GM12878 (cell line): ENCODE measurements around the gene TPK1. TPM values are rescaled to one million over a fixed set of nuclear protein-coding genes. Genes with fewer than 3 reads are reported as not detected.

Experiments used
- ATAC-seq: fragments of 200-7000 bp; cut with Tn5 transposase; 3 replicates; pipeline ENCODE4 v1.9.1; 2020; ENCODE audit warnings: mild to moderate bottlenecking, moderate library complexity
- BruUV-seq: library from RNA; stranded (reverse); fragments of 400-500 nt; replicated peaks from 2 replicates; lab custom pipeline; 2021; lab: Mats Ljungman, UMichigan
- CTCF ChIA-PET: fragments of 300-600 bp; sonication (Branson Sonifier 250); formaldehyde crosslinking; extraction: SDS; loops from one replicate; lab custom pipeline; 2021; ENCODE audit warnings: inconsistent platforms; lab: Yijun Ruan, JAX
- POLR2A ChIA-PET: fragments of 350-600 bp; formaldehyde crosslinking; extraction: SDS; loops from one replicate; lab custom pipeline; 2021; ENCODE audit warnings: inconsistent platforms; lab: Charles Lee
- RAD21 ChIA-PET: fragments of 300-600 bp; sonication (Branson Sonifier 250); formaldehyde crosslinking; loops from one replicate; lab custom pipeline; 2023; ENCODE audit warnings: antibody characterized with exemption; ENCODE audit not compliant: unreplicated experiment; lab: Charles Lee
- SMC1A ChIA-PET: fragments of 300-600 bp; sonication (Branson Sonifier 250); formaldehyde crosslinking; loops from one replicate; lab custom pipeline; 2023; ENCODE audit not compliant: unreplicated experiment, uncharacterized antibody; lab: Charles Lee
- DNase-seq: peaks from one replicate; pipeline ENCODE4 v3.0.0-alpha.2; 2011; ENCODE audit warnings: low read depth, low spot score
- FAIRE-seq: peaks from 3 replicates; lab custom pipeline; 2011; peaks lifted over from hg19 to GRCh38; lab: Jason Lieb, UNC
- H2AFZ ChIP-seq: 2 replicates; pipeline ENCODE4 v1.6.0; 2011; ENCODE audit warnings: low read depth, low read length, control low read depth; ENCODE audit not compliant: control insufficient read depth
- H3K27ac ChIP-seq: 2 replicates; pipeline ENCODE4 v1.5.1; 2011; ENCODE audit warnings: control low read depth; ENCODE audit not compliant: control insufficient read depth, insufficient read depth
- H3K27me3 ChIP-seq, 2 experiments: replicated peaks in 1 of 2; 2 replicates each; pipeline versions ENCODE4 v1.6.0 to v1.6.1; 2011; ENCODE audit warnings: low read length in 1 of 2; ENCODE audit not compliant: control insufficient read depth in 2 of 2, insufficient read depth in 2 of 2
- H3K36me3 ChIP-seq, 2 experiments: 2 replicates each; pipeline ENCODE4 v1.5.1; 2011; ENCODE audit warnings: low read length in 1 of 2; ENCODE audit not compliant: control insufficient read depth in 2 of 2, insufficient read depth in 2 of 2
- H3K4me1 ChIP-seq: 2 replicates; pipeline ENCODE4 v1.6.1; 2011; ENCODE audit warnings: mild to moderate bottlenecking, low read length, moderate library complexity, mixed read lengths; ENCODE audit not compliant: control insufficient read depth, insufficient read depth
- H3K4me2 ChIP-seq: 2 replicates; pipeline ENCODE4 v1.6.0; 2011; ENCODE audit warnings: control low read depth; ENCODE audit not compliant: control insufficient read depth, insufficient read depth
- H3K4me3 ChIP-seq: fragments of 200-600 bp; sonication (generic); 2 replicates; pipeline ENCODE4 v1.5.1; 2016
- H3K79me2 ChIP-seq: 2 replicates; pipeline ENCODE4 v1.6.0; 2011; ENCODE audit warnings: low read length; ENCODE audit not compliant: control insufficient read depth, insufficient read depth
- H3K9ac ChIP-seq: 2 replicates; pipeline ENCODE4 v1.8.0; 2011; ENCODE audit warnings: low read length, control low read depth, mixed read lengths; ENCODE audit not compliant: control insufficient read depth, insufficient read depth
- H3K9me3 ChIP-seq: replicated peaks from 3 replicates; pipeline ENCODE4 v1.5.1; 2011; ENCODE audit warnings: mild to moderate bottlenecking, low read length; ENCODE audit not compliant: control insufficient read depth, insufficient read depth
- H4K20me1 ChIP-seq: 2 replicates; pipeline ENCODE4 v1.6.0; 2011; ENCODE audit not compliant: control insufficient read depth, insufficient read depth
- CREB1 ChIP-seq: IDR thresholded peaks from 2 replicates; pipeline ENCODE4 v1.6.1; 2012; ENCODE audit warnings: low read depth, mild to moderate bottlenecking, inconsistent platforms
- CTCF ChIP-seq, 3 experiments: IDR thresholded peaks in 2 of 3; conservative IDR thresholded peaks in 1 of 3; 2 replicates each; pipeline ENCODE4 v1.5.1; 2011; ENCODE audit warnings: low read depth in 3 of 3, low read length in 3 of 3, mild to moderate bottlenecking in 3 of 3, control low read depth in 2 of 3, moderate library complexity in 2 of 3, inconsistent platforms in 1 of 3, mixed read lengths in 1 of 3; ENCODE audit not compliant: control insufficient read depth in 2 of 3, insufficient read depth in 1 of 3; ENCODE audit errors: extremely low read depth in 1 of 3
- EP300 ChIP-seq, 2 experiments: fragments of 150-350 bp in 1 of 2; IDR thresholded peaks; 2 replicates each; pipeline ENCODE4 v1.6.1; 2011 to 2012; ENCODE audit warnings: low read depth in 2 of 2, low read length in 2 of 2, borderline replicate concordance in 1 of 2, improper control_type of control experiment in 1 of 2, inconsistent platforms in 1 of 2; ENCODE audit not compliant: control insufficient read depth in 1 of 2
- JUNB ChIP-seq: IDR thresholded peaks from 2 replicates; pipeline ENCODE4 v1.6.1; 2016; ENCODE audit warnings: antibody characterized with exemption, mild to moderate bottlenecking
- MYC ChIP-seq: IDR thresholded peaks from 2 replicates; pipeline ENCODE4 v1.6.1; 2011; ENCODE audit warnings: mild to moderate bottlenecking, low read length, moderate library complexity, inconsistent platforms; ENCODE audit not compliant: insufficient read depth, insufficient replicate concordance, insufficient read length, severe bottlenecking
- PBX3 ChIP-seq: IDR thresholded peaks from 2 replicates; pipeline ENCODE4 v1.6.1; 2011; ENCODE audit warnings: mild to moderate bottlenecking, low read depth, low read length, moderate library complexity; ENCODE audit not compliant: insufficient replicate concordance
- PKNOX1 ChIP-seq: fragments of 450-650 bp; IDR thresholded peaks from 2 replicates; pipeline ENCODE4 v1.6.1; 2016; ENCODE audit warnings: mild to moderate bottlenecking
- RAD51 ChIP-seq: fragments of 450-650 bp; IDR thresholded peaks from 2 replicates; pipeline ENCODE4 v1.6.1; 2016; ENCODE audit warnings: moderate library complexity, mild to moderate bottlenecking, inconsistent platforms
- RELA ChIP-seq: fragments of 450-650 bp; IDR thresholded peaks from 2 replicates; pipeline ENCODE4 v1.8.0; 2014; ENCODE audit warnings: borderline replicate concordance; ENCODE audit not compliant: partially characterized antibody
- SMC3 ChIP-seq: IDR thresholded peaks from 2 replicates; pipeline ENCODE4 v1.6.1; 2011; ENCODE audit warnings: low read length, improper control_type of control experiment, borderline replicate concordance
- SREBF1 ChIP-seq: IDR thresholded peaks from 2 replicates; pipeline ENCODE4 v1.6.1; 2012; ENCODE audit warnings: mild to moderate bottlenecking, low read length
- WGBS: methylation state at CpG from one replicate; pipeline ENCODE4 v1.1.6; 2016; ENCODE audit warnings: low lambda C conversion rate; ENCODE audit not compliant: insufficient replicate concordance, insufficient coverage; ENCODE audit errors: missing lambda C conversion rate; 5-methylcytosine and 5-hydroxymethylcytosine counted together
- in situ Hi-C: fragments of 300-500 bp; cut with MboI; formaldehyde crosslinking; loops from 9 replicates; pipeline ENCODE4 v1.14.3; 2018; ENCODE audit warnings: mixed read lengths
- intact Hi-C: fragments of 100-400 bp; cut with micrococcal nuclease; formaldehyde crosslinking; loops from one replicate; pipeline ENCODE4 v1.14.2; 2022; ENCODE audit not compliant: unreplicated experiment
- polyA plus RNA-seq, 11 experiments: library from polyadenylated mRNA; depleted of rRNA in 4 of 11; unstranded in 6 of 11; stranded (reverse) in 5 of 11; fragments of >200 nt; fragmentation: Nextera tagmentation in 4 of 11; fragmentation: Illumina TruSeq in 1 of 11; extraction: Ambion mirVana in 4 of 11; extraction: Trizol in 1 of 11; gene quantifications; 1 replicate in 1 of 11; 2 replicates in 10 of 11; pipeline versions ENCODE4 v1.2.1 to v1.2.3, GENCODE V29; 2011 to 2016; ENCODE audit warnings: inconsistent platforms in 2 of 11, missing spikeins in 2 of 11, low read depth in 1 of 11
- total RNA-seq, 4 experiments: library from RNA; depleted of rRNA in 3 of 4; stranded (reverse); fragments of >200 nt in 3 of 4; fragmentation: Illumina TruSeq in 1 of 4; extraction: Trizol in 1 of 4; gene quantifications; 2 replicates each; pipeline versions ENCODE4 v1.2.1 to v1.2.3, GENCODE V29; 2013 to 2021

The TPK1 gene
- total and polyA plus RNA-seq, 10 of the 15 experiments (the other 5 are each of a cell fraction or from before 2014, with no cell fraction given): 7.1 to 19.0 (median 9.3) TPM

- TF ChIP-seq EP300 (IDR thresholded peaks at IDR 0.05; ENCODE audit: borderline replicate concordance in 1 of 2, control insufficient read depth in 1 of 2, low read depth in 2 of 2, low read length in 2 of 2): no peak
Observed at GRCh38 chr7:144820552-144820951, 15.3 kb downstream of the TPK1 start (continued).

- peaks cover 2% of the 10 kb centered on the region; the same call in 1 of the 3 replicates for H3K9me3 ChIP-seq
- DNase-seq: no peak
- no peaks in the 10 kb centered on the region for H3K27me3 ChIP-seq
- FAIRE-seq: no peak
- no peak overlapping the region for H2AFZ ChIP-seq
- POLR2A ChIA-PET: no interaction called here
- 100% methylated on average over 1 of the region's 1 CpG for WGBS
- no TSS peak for BruUV-seq
- no peaks in the 10 kb centered on the region; the same call in 1 of the 2 replicates for H3K79me2 ChIP-seq
- H3K4me3 ChIP-seq: no peak overlapping the region
- CTCF ChIA-PET: interaction anchor here (1.3 to 2.1 kb wide), 2 partner anchors 18 to 36 kb away, joined by 3 to 7 read pairs; no protein-coding TSS in a partner anchor
- SMC1A ChIA-PET: interaction anchor here (0.8 to 2.5 kb wide), 4 partner anchors 16 to 34 kb away, joined by 3 to 17 read pairs (median 5); partner anchors contain the start of gene TPK1
- H3K36me3 ChIP-seq: no peaks in the 10 kb centered on the region
- no peaks in the 10 kb centered on the region for H4K20me1 ChIP-seq
- peaks cover 39% of the 10 kb centered on the region for H3K4me1 ChIP-seq
- no peak for ATAC-seq
- in situ Hi-C loops: no loop called here
- no peak overlapping the region for H3K27ac ChIP-seq
- no peak for TF ChIP-seq SMC3
- TF ChIP-seq CREB1: no peak
- no peak for TF ChIP-seq PKNOX1
- TF ChIP-seq RAD51: no peak
- TF ChIP-seq SREBF1: no peak
- TF ChIP-seq PBX3: no peak
- TF ChIP-seq RELA: no peak
- no peak for TF ChIP-seq CTCF (IDR thresholded peaks at IDR 0.05 in 2 of 3, conservative IDR thresholded peaks at IDR 0.05 in 1 of 3; ENCODE audit: control insufficient read depth in 2 of 3, extremely low read depth in 1 of 3, insufficient read depth in 1 of 3, low read depth in 3 of 3, low read length in 3 of 3)
- no peak for TF ChIP-seq JUNB
- TF ChIP-seq MYC: no peak
- TF ChIP-seq, all 136 proteins: peak for 0
- no peak overlapping the region for H3K4me2 ChIP-seq
- RAD21 ChIA-PET: interaction anchor here (5.6 kb wide), 1 partner anchor 16 kb away, joined by 39 read pairs; the partner anchor contains the start of gene TPK1
- intact Hi-C loops: no loop called here
- H3K9ac ChIP-seq: no peak overlapping the region
Observed at GRCh38 chr7:144819566-144819965, 16.3 kb downstream of the TPK1 start.
